ENCODE data around the gene CFAP74. TPM values are rescaled to one million over a fixed set of nuclear protein-coding genes. Genes with fewer than 3 reads are reported as not detected.

The CFAP74 gene
- total RNA-seq, 1 donor from 2014 or later = not detected

DNA sequence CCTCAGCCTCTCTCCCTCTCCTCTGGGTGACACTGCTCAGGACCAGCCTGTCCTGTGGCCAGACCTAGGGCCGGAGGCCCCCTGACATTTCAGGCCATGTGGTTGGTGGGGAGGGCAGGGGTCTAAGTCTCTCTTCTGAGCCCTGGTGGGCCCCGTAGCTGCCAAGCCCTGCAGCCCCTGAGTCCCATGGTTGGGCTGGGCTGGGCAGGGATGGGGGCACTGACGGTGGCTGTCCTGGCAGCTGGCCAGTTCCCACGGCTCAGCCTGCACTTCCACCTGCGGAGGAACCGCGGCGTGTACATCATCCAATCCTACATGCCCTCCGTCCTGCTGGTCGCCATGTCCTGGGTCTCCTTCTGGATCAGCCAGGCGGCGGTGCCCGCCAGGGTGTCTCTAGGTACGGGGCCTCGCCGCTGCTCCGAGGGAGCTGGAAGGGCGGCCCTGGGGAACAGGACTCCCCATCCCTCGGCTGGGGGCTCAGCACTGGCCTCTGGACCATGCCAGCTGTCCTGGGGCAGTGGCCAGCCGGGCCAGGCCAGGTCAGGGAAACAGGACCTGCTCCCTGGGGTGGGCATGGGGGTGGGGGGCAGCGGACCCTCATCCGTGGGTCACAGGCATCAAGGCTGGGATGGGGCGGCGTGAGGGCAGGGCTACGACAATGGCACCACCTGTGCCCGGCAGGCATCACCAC lies 25.4 kb upstream of the CFAP74 start:
- no peaks in the 10 kb centered on the region for H3K36me3 Mint-ChIP-seq (ENCODE audit: unreplicated experiment)
- H3K4me3 Mint-ChIP-seq (ENCODE audit: unreplicated experiment) = no peak overlapping the region
- no peak for DNase-seq (ENCODE audit: extremely low spot score, unreplicated experiment)
- no peak overlapping the region for H3K27ac Mint-ChIP-seq (ENCODE audit: unreplicated experiment)
- TF ChIP-seq, protein P1, sequence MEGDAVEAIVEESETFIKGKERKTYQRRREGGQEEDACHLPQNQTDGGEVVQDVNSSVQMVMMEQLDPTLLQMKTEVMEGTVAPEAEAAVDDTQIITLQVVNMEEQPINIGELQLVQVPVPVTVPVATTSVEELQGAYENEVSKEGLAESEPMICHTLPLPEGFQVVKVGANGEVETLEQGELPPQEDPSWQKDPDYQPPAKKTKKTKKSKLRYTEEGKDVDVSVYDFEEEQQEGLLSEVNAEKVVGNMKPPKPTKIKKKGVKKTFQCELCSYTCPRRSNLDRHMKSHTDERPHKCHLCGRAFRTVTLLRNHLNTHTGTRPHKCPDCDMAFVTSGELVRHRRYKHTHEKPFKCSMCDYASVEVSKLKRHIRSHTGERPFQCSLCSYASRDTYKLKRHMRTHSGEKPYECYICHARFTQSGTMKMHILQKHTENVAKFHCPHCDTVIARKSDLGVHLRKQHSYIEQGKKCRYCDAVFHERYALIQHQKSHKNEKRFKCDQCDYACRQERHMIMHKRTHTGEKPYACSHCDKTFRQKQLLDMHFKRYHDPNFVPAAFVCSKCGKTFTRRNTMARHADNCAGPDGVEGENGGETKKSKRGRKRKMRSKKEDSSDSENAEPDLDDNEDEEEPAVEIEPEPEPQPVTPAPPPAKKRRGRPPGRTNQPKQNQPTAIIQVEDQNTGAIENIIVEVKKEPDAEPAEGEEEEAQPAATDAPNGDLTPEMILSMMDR (IDR thresholded peaks at IDR 0.05) = no peak
- H3K9me3 Mint-ChIP-seq (ENCODE audit: unreplicated experiment) = no peaks in the 10 kb centered on the region
- H3K4me1 Mint-ChIP-seq (ENCODE audit: unreplicated experiment) = no peaks in the 10 kb centered on the region
- H3K27me3 Mint-ChIP-seq (ENCODE audit: unreplicated experiment) = peaks cover 12% of the 10 kb centered on the region

DNA sequence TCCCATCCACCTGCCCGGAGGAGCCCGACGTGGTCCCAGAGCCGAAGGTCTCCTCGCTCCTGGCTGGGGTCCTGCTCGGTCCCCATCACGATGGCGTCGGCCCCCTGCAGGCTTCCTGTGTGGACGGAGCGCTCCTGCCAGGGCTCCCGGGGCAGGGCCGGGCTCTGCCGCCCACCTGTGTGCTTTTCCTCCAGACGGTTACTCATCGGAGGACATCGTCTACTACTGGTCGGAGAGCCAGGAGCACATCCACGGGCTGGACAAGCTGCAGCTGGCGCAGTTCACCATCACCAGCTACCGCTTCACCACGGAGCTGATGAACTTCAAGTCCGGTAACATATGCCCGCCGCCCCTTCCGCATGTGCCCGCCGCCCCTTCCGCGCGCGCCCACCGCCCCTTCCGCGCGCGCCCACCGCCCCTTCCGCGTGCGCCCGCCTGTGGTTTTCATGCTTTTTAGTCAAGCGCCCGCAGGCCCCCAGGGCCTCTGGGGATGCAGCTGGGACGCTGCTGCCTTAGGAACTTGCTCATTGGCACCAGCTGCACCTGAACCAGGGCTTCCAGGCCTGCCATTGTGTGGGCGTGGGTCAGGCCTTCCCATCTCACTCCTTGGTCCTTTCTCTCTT lies 24.5 kb upstream of the CFAP74 start:
- Mint-ChIP-seq H3K27ac (ENCODE audit: unreplicated experiment) (no peak overlapping the region), H3K27me3 (ENCODE audit: unreplicated experiment) (peaks cover 12% of the 10 kb centered on the region), H3K9me3 (ENCODE audit: unreplicated experiment) (no peaks in the 10 kb centered on the region), H3K4me1 (ENCODE audit: unreplicated experiment) (no peaks in the 10 kb centered on the region), H3K36me3 (ENCODE audit: unreplicated experiment) (no peaks in the 10 kb centered on the region), H3K4me3 (ENCODE audit: unreplicated experiment) (no peak overlapping the region)
- TF ChIP-seq, protein P1 (IDR thresholded peaks at IDR 0.05) = no peak
- DNase-seq (ENCODE audit: extremely low spot score, unreplicated experiment) = no peak

DNA sequence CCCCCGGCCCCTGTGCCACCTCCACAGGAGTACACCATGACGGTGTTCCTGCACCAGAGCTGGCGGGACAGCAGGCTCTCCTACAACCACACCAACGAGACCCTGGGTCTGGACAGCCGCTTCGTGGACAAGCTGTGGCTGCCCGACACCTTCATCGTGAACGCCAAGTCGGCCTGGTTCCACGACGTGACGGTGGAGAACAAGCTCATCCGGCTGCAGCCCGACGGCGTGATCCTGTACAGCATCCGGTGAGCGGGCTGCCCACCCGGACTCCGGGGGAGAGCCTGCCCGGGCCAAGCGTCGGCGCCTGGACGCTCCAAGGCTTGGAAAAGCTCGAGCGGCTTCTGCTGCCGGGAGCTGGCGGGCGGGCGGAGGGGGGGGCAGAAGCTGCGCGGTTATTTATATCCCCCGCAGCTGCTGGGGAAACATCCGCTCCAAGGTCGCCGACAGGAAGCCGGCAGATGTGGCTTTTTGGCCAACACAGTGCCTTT lies 21.9 kb upstream of the CFAP74 start:
- TF ChIP-seq, protein P1 (IDR thresholded peaks at IDR 0.05) = no peak
- Mint-ChIP-seq H3K4me1 (ENCODE audit: unreplicated experiment) (no peaks in the 10 kb centered on the region), H3K36me3 (ENCODE audit: unreplicated experiment) (no peaks in the 10 kb centered on the region), H3K27ac (ENCODE audit: unreplicated experiment) (no peak overlapping the region), H3K27me3 (ENCODE audit: unreplicated experiment) (peaks cover 20% of the 10 kb centered on the region), H3K9me3 (ENCODE audit: unreplicated experiment) (no peaks in the 10 kb centered on the region), H3K4me3 (ENCODE audit: unreplicated experiment) (no peak overlapping the region)
- DNase-seq (ENCODE audit: extremely low spot score, unreplicated experiment) = no peak

DNA sequence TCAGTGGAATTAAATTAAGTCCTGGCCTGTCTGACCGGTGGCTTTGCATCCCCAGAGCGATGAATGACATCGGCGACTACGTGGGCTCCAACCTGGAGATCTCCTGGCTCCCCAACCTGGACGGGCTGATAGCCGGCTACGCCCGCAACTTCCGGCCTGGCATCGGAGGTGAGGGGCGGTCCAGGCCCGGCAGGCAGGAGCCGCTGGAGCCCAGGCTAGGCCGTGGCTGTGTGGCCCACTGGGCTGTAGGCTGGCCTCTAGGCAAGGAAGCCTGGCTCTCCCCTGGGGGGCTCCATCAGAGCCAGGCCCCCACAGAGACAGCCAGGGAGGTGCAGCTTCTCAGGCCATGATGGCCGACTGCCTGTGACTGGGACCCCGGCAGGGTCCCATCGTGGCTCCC lies 21.3 kb upstream of the CFAP74 start:
- TF ChIP-seq, protein P1 (IDR thresholded peaks at IDR 0.05) = no peak
- peaks cover 22% of the 10 kb centered on the region for H3K27me3 Mint-ChIP-seq (ENCODE audit: unreplicated experiment)
- H3K36me3 Mint-ChIP-seq (ENCODE audit: unreplicated experiment) = no peaks in the 10 kb centered on the region
- no peaks in the 10 kb centered on the region for H3K4me1 Mint-ChIP-seq (ENCODE audit: unreplicated experiment)
- no peak overlapping the region for H3K27ac Mint-ChIP-seq (ENCODE audit: unreplicated experiment)
- no peak for DNase-seq (ENCODE audit: extremely low spot score, unreplicated experiment)
- H3K9me3 Mint-ChIP-seq (ENCODE audit: unreplicated experiment) = no peaks in the 10 kb centered on the region
- no peak overlapping the region for H3K4me3 Mint-ChIP-seq (ENCODE audit: unreplicated experiment)

DNA sequence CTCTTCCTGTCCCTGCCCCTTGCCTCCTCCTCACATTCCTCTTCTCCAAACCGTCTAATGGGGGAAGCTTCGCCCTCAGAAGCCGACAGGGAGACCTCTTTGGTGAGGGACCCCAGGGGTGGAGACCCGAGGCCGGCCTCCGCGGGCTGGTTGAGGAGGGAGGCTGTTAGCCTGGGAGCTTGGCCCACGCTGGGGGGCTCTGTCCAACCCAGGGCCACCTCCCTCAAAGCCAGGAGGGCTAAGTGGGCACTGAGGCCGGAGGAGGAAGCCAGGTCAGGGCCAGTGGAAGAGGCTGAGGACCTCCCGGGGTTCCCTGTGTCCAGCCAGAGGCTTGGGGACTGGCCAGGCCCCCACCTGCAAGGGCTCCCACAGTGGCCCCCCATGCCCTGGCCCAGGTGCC lies 20.9 kb upstream of the CFAP74 start:
- DNase-seq (ENCODE audit: extremely low spot score, unreplicated experiment) = no peak
- no peaks in the 10 kb centered on the region for H3K36me3 Mint-ChIP-seq (ENCODE audit: unreplicated experiment)
- H3K9me3 Mint-ChIP-seq (ENCODE audit: unreplicated experiment) = no peaks in the 10 kb centered on the region
- TF ChIP-seq, protein P1 (IDR thresholded peaks at IDR 0.05) = no peak
- H3K4me3 Mint-ChIP-seq (ENCODE audit: unreplicated experiment) = no peak overlapping the region
- peaks cover 24% of the 10 kb centered on the region for H3K27me3 Mint-ChIP-seq (ENCODE audit: unreplicated experiment)
- H3K27ac Mint-ChIP-seq (ENCODE audit: unreplicated experiment) = no peak overlapping the region
- no peaks in the 10 kb centered on the region for H3K4me1 Mint-ChIP-seq (ENCODE audit: unreplicated experiment)
